ENCODE measurements around the gene DPYSL5.

DNA sequence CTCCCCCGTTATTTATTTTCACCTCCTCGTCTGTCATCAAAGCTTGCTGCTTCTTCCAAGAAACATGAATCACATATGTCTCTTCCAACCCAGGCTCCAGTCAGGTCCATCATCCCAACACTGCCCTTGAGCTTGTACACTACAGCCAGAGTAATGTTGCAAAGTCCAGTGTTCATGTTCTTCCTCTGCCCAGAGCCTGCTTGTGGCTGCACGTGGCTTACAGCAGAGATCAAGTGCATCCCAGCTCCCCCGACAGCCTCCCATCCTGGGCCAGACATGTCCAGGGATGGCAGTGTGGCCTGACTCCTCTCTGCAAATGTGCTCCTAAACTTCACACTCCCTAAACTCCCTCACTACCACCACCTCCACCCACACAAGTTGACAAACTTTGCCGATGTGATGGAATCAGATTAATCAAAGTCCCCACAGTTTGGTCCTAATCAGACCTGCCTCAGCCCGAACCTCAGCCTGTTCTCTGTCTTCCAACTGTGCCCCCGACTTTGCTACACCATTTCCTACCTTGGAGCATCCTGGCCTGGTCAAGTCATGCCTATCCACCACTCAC, 68.3 kb downstream of the DPYSL5 start:
- TF ChIP-seq, protein P1, sequence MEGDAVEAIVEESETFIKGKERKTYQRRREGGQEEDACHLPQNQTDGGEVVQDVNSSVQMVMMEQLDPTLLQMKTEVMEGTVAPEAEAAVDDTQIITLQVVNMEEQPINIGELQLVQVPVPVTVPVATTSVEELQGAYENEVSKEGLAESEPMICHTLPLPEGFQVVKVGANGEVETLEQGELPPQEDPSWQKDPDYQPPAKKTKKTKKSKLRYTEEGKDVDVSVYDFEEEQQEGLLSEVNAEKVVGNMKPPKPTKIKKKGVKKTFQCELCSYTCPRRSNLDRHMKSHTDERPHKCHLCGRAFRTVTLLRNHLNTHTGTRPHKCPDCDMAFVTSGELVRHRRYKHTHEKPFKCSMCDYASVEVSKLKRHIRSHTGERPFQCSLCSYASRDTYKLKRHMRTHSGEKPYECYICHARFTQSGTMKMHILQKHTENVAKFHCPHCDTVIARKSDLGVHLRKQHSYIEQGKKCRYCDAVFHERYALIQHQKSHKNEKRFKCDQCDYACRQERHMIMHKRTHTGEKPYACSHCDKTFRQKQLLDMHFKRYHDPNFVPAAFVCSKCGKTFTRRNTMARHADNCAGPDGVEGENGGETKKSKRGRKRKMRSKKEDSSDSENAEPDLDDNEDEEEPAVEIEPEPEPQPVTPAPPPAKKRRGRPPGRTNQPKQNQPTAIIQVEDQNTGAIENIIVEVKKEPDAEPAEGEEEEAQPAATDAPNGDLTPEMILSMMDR (IDR thresholded peaks at IDR 0.05) = no peak
- TF ChIP-seq POLR2A (IDR thresholded peaks at IDR 0.05) = no peak

All from tibial nerve (tissue), 3 donors.